ENCODE results near the gene RMP24.
"Not testable (repeated sequence)": the region's sequence is repeated elsewhere in the genome, so short reads cannot be mapped to it uniquely, and the experiment has no call there.

The RMP24 gene

GRCh38 chr18:35968278-35968880 lies 4.1 kb upstream of the RMP24 start:
- DNase-seq (ENCODE audit: low read depth): no peak

- no peak for DNase-seq (ENCODE audit: low read depth)
These were observed 2.8 kb upstream of the RMP24 start for GRCh38 chr18:35969676-35970075.

GRCh38 chr18:35971661-35972196 lies 750 bp upstream of the RMP24 start:
- DNase-seq (ENCODE audit: low read depth): no peak

GRCh38 chr18:35973650-35974049 lies 1.2 kb downstream of the RMP24 start:
- DNase-seq (ENCODE audit: low read depth): no peak

- DNase-seq (ENCODE audit: low read depth): no peak
These were observed 1.7 kb downstream of the RMP24 start for GRCh38 chr18:35974181-35974580.

- DNase-seq (ENCODE audit: low read depth): no peak
These were observed 6.6 kb downstream of the RMP24 start for GRCh38 chr18:35979112-35979511.

GRCh38 chr18:35982409-35983114 lies 10.1 kb downstream of the RMP24 start:
- DNase-seq (ENCODE audit: low read depth): no peak

GRCh38 chr18:35983147-35983546 lies 10.7 kb downstream of the RMP24 start:
- no peak for DNase-seq (ENCODE audit: low read depth)

- no peak for DNase-seq (ENCODE audit: low read depth)
These were observed 11.3 kb downstream of the RMP24 start for GRCh38 chr18:35983818-35984217.

- DNase-seq (ENCODE audit: low read depth): no peak
These were observed 19.2 kb downstream of the RMP24 start for GRCh38 chr18:35991696-35992095.

- DNase-seq (ENCODE audit: low read depth): no peak
These were observed 20.5 kb downstream of the RMP24 start for GRCh38 chr18:35993013-35993412.

GRCh38 chr18:35998967-35999366 lies 26.5 kb downstream of the RMP24 start:
- DNase-seq (ENCODE audit: low read depth): no peak

- no peak for DNase-seq (ENCODE audit: low read depth)
These were observed 27.4 kb downstream of the RMP24 start for GRCh38 chr18:35999925-36000324.

GRCh38 chr18:36006997-36007396 lies 34.5 kb downstream of the RMP24 start:
- no peak for DNase-seq (ENCODE audit: low read depth)

GRCh38 chr18:36009214-36009613 lies 36.7 kb downstream of the RMP24 start:
- no peak for DNase-seq (ENCODE audit: low read depth)

- DNase-seq (ENCODE audit: low read depth): no peak
These were observed 40.4 kb downstream of the RMP24 start for GRCh38 chr18:36012891-36013290.

GRCh38 chr18:36015629-36016028 lies 43.1 kb downstream of the RMP24 start:
- no peak for DNase-seq (ENCODE audit: low read depth)

- DNase-seq (ENCODE audit: low read depth): no peak
These were observed 44.8 kb downstream of the RMP24 start for GRCh38 chr18:36017232-36017631.

GRCh38 chr18:36020174-36020711 lies 47.8 kb downstream of the RMP24 start:
- DNase-seq (ENCODE audit: low read depth): no peak

GRCh38 chr18:36023336-36023735 lies 50.9 kb downstream of the RMP24 start:
- DNase-seq (ENCODE audit: low read depth): no peak

- DNase-seq (ENCODE audit: low read depth): not testable (repeated sequence)
These were observed 51.8 kb downstream of the RMP24 start for GRCh38 chr18:36024241-36024640.

GRCh38 chr18:36025025-36025424 lies 52.5 kb downstream of the RMP24 start:
- no peak for DNase-seq (ENCODE audit: low read depth)

GRCh38 chr18:36028859-36029258 lies 56.4 kb downstream of the RMP24 start:
- DNase-seq (ENCODE audit: low read depth): no peak
